ENCODE data around the gene WDR83.
A peak's percentile ranks its signal among the peaks of the same experiment; 100 is the strongest.
"Not testable (repeated sequence)": the region's sequence is repeated elsewhere in the genome, so short reads cannot be mapped to it uniquely, and the experiment has no call there.

Gene WDR83, protein sequence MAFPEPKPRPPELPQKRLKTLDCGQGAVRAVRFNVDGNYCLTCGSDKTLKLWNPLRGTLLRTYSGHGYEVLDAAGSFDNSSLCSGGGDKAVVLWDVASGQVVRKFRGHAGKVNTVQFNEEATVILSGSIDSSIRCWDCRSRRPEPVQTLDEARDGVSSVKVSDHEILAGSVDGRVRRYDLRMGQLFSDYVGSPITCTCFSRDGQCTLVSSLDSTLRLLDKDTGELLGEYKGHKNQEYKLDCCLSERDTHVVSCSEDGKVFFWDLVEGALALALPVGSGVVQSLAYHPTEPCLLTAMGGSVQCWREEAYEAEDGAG

DNA sequence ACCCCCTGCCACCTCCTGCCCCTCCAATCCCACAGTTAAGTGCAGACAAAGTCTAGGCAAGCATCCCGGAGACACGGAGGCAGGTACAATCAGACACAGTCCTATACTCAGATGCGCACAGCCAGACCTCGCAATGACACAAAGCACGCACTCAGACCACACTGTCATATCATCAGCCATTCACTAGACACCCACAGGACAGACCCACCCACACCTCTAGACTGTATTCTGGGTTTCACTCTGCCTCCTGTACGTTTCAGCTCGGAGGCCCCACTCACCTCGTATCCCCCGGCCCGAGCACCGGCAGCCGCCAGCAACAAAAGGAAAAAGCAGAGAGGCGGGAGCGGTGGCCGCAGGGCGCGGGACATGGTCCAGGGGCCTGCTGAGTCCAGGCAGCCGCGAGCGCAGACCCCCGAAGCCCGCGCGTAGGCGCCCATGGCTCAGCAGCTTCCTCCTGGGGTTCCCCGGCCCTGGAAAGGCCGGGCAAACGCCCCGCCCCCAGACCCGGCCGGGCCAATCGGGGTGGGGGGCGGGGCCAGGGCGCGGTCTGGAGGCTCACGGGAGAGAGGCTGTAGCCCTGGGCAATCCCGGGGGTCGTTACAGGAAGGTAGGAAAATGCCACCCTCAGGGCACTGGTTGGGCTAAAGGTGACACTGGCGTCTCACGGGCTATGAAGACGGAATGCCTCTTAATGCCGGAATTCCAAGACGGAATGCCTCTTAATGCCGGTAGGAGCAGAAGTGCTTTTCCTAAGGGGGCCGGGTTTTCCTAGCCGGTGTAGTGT is at the start of gene WDR83, which contains the start of gene MAN2B1:
TSS of gene WDR83 (plus strand) at position 543 of the 784 bp plus-strand sequence. CDS start 2,984 bp downstream, outside the sequence.
TSS of gene MAN2B1 (minus strand) at position 478 of the 784 bp plus-strand sequence. CDS start at position 437, 41 bp downstream.
- no peak for DNase-seq (ENCODE audit: low read depth, low spot score)

DNA sequence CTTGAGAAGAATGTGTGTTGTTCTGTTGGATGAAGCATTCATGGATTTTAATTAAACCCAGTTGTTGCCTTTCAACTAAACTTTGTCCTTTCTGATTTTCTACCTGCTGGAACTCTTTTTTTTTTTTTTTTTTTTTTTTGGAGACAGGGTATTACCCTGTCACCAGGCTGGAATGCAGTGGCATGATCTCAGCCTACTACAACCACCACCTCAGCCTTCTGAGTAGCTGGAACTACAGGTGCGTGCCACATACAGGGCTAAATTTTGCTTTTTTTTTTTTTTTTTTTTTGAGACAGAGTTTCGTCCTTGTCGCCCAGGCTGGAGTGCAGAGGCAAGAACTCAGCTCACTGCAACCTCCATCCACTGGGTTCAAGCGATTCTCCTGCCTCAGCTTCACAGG is 49.0 kb upstream of the WDR83 start:
- DNase-seq (ENCODE audit: low read depth, low spot score): no peak

DNA sequence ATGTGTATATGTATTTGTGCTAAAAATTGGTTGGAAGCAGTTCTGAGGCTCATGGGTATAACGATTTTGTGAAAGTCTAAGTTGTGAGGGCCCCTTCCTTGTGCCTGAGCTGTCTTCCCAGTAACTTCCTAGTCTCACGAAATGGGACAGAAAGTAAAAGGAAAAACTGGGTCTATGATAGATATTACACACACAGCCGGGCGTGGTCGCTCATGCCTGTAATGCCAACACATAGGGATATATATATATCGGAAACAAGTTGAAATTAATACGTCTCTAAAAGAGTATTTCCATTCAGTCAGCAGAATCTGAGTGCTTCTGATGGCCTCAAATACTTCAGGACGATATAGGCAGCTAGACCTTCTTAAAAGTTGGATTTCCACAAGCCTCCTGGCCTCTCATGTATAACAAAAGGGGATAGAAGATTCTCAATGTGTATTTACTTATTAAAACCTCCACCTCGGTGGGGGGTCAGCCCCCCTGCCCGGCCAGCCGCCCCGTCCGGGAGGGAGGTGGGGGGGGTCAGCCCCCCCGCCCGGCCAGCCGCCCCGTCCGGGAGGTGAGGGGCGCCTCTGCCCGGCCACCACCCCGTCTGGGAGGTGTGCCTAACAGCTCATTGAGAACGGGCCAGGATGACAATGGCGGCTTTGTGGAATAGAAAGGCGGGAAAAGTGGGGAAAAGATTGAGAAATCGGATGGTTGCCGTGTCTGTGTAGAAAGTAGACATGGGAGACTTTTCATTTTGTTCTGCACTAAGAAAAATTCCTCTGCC is 45.2 kb upstream of the WDR83 start:
- not testable (repeated sequence) for DNase-seq (ENCODE audit: low read depth, low spot score)

DNA sequence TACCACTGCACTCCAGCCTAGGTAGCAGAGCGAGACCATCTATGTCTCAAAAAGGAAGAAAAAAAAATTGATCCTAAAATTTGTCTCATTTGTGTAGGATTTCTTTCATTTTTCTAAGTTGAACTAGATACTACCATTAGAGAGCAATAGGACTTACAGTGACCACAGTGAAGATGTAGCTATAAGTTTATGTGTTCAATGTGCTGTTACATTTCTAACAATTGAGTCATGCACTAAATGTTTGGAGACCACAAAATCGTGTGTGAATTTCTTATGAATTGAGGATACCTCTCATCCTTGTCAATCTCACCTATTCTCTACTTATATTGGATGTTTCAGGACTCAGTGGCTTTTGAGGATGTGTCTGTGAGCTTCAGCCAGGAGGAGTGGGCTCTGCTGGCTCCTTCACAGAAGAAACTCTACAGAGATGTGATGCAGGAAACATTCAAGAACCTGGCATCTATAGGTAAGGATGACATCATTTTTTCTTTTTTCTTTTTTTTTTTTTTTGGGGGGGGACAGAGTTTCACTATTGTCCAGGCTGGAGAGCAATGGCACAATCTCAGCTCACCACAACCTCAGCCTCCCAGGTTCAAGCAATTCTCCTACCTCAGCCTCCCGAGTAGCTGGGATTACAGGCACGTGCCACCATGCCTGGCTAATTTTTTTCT is 43.1 kb upstream of the WDR83 start:
- no peak for DNase-seq (ENCODE audit: low read depth, low spot score)

- no peak for DNase-seq (ENCODE audit: low read depth, low spot score)
Observed at GRCh38 chr19:12626958-12627357, 39.6 kb upstream of the WDR83 start.

GRCh38 chr19:12628040-12629022 is 38.3 kb upstream of the WDR83 start:
- DNase-seq (ENCODE audit: low read depth, low spot score): no peak

GRCh38 chr19:12629215-12629614 is 37.4 kb upstream of the WDR83 start:
- no peak for DNase-seq (ENCODE audit: low read depth, low spot score)

GRCh38 chr19:12636631-12637030 is 30.0 kb upstream of the WDR83 start:
- no peak for DNase-seq (ENCODE audit: low read depth, low spot score)

GRCh38 chr19:12638611-12639182 is 27.9 kb upstream of the WDR83 start:
- DNase-seq (ENCODE audit: low read depth, low spot score): no peak

GRCh38 chr19:12639901-12640613 is 26.6 kb upstream of the WDR83 start:
- DNase-seq (ENCODE audit: low read depth, low spot score): peak; percentile 5

DNA sequence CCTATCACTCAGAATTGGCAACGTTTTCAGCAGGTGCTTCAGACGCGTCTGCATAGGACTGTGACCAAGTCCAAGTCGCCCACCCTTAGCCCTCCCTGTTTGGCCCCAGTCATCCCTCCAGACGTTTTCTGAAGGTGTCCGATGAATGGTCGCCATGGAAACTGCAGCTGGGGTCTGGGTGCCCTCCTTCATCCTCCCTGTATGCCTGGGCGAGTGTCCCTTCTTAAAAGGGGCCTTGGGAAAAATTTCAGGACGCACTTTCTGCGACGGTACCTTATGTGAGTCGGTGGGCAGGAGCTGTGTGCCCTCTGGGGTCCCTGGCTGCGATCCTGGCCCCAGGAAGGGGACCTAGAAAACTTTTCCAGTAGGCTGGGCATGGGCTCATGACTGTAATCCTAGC is 25.2 kb upstream of the WDR83 start:
- no peak for DNase-seq (ENCODE audit: low read depth, low spot score)

GRCh38 chr19:12642506-12642905 is 24.1 kb upstream of the WDR83 start:
- no peak for DNase-seq (ENCODE audit: low read depth, low spot score)

DNA sequence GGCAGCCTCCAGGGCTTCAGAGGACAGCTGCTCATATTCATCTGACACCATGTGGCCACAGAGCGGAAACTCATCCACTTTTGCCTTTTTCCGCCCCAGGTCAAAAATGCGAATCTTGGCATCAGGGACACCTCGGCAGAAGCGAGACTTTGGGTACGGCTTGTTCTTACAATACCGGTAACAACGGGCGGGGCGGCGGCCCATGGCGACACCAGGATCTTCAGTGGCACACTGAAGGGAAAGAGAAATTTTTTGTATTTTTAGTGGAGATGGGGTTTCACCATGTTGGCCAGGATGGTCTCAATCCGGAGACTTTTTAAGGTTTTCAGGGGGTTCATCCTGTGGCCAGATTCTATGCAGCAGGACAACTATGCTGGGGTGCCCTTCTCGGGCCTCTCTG is 22.9 kb upstream of the WDR83 start:
- DNase-seq (ENCODE audit: low read depth, low spot score): not testable (repeated sequence)

- DNase-seq (ENCODE audit: low read depth, low spot score): no peak
Observed at GRCh38 chr19:12646551-12646950, 20.1 kb upstream of the WDR83 start.

GRCh38 chr19:12647047-12647446 is 19.6 kb upstream of the WDR83 start:
- no peak for DNase-seq (ENCODE audit: low read depth, low spot score)

- DNase-seq (ENCODE audit: low read depth, low spot score): no peak
Observed at GRCh38 chr19:12647490-12648071, 19.0 kb upstream of the WDR83 start.

DNA sequence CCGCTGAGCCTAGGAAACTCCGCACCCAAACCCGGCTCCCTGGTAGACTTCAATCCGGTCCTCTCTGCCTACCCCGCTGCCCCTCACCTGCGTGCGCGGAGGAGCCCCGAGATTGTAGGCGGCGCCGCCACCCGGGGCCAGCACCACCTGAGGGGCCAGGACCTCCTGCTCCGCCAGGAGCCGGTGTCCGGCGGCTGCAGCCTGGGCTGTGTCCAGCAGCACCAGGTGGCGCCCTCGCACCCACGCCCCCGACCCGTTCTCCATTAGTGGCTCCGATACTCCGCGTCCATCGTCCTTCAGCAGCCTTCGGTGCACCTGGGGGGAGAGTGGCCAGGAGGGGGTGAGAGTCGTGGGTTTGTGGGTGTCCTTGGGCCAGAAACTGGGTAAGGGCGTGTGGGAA is 18.5 kb upstream of the WDR83 start:
- DNase-seq (ENCODE audit: low read depth, low spot score): no peak

GRCh38 chr19:12649941-12650340 is 16.7 kb upstream of the WDR83 start:
- no peak for DNase-seq (ENCODE audit: low read depth, low spot score)

DNA sequence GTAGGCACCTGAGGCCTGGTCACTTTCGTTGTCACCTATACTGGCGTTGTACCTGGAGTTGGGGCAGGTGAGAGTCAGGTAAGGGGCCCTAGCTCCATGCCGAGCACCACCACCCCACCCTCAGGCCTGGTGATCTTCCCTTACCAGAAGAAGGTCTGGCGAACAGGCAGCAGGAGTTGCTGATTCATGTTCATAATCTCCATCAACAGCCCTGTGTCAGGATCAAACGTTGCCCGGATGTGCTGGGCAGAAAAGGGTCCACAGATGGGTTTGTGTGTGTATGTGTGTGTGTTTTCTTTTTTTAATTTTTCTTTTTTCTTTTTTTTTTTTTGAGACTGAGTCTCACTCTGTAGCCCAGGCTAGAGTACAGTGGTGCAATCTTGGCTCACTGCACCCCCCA is 14.4 kb upstream of the WDR83 start:
- no peak for DNase-seq (ENCODE audit: low read depth, low spot score)
